Endothelial cell of umbilical vein (primary cell): ENCODE results near the gene CAV1.

Experiments
- EZH2 ChIP-seq: IDR thresholded peaks from 2 replicates; pipeline ENCODE4 v1.6.1; 2012; ENCODE audit warnings: borderline replicate concordance, low read depth, mild to moderate bottlenecking, moderate library complexity, low read length, inconsistent platforms; ENCODE audit not compliant: severe bottlenecking
- FOS ChIP-seq: IDR thresholded peaks from 2 replicates; pipeline ENCODE4 v1.6.1; 2011; ENCODE audit warnings: mild to moderate bottlenecking, low read length, moderate library complexity, borderline replicate concordance; ENCODE audit not compliant: insufficient read depth
- MAX ChIP-seq: IDR thresholded peaks from 2 replicates; pipeline ENCODE4 v1.6.1; 2011; ENCODE audit not compliant: insufficient read depth, insufficient read length
- POLR2A ChIP-seq: IDR thresholded peaks from 2 replicates; pipeline ENCODE4 v1.6.1; 2012; ENCODE audit warnings: low read depth, mild to moderate bottlenecking, control low read depth, low read length
- POLR2AphosphoS5 ChIP-seq: IDR thresholded peaks from 2 replicates; pipeline ENCODE4 v1.6.1; 2012; ENCODE audit warnings: low read depth, mild to moderate bottlenecking, control low read depth, low read length, moderate library complexity; ENCODE audit not compliant: insufficient read depth
- TF ChIP-seq, protein P1 (sequence below), 2 donors: IDR thresholded peaks; 1 replicate in 1 of 2; 2 replicates in 1 of 2; pipeline ENCODE4 v1.5.1; 2011; ENCODE audit warnings: low read length in 2 of 2, mild to moderate bottlenecking in 2 of 2, moderate library complexity in 2 of 2, control low read depth in 1 of 2, inconsistent platforms in 1 of 2, low read depth in 1 of 2; ENCODE audit not compliant: insufficient read depth in 1 of 2; ENCODE audit errors: extremely low read depth in 1 of 2

- TF ChIP-seq, protein P1, sequence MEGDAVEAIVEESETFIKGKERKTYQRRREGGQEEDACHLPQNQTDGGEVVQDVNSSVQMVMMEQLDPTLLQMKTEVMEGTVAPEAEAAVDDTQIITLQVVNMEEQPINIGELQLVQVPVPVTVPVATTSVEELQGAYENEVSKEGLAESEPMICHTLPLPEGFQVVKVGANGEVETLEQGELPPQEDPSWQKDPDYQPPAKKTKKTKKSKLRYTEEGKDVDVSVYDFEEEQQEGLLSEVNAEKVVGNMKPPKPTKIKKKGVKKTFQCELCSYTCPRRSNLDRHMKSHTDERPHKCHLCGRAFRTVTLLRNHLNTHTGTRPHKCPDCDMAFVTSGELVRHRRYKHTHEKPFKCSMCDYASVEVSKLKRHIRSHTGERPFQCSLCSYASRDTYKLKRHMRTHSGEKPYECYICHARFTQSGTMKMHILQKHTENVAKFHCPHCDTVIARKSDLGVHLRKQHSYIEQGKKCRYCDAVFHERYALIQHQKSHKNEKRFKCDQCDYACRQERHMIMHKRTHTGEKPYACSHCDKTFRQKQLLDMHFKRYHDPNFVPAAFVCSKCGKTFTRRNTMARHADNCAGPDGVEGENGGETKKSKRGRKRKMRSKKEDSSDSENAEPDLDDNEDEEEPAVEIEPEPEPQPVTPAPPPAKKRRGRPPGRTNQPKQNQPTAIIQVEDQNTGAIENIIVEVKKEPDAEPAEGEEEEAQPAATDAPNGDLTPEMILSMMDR (IDR thresholded peaks at IDR 0.05; ENCODE audit: extremely low read depth in 1 of 2, insufficient read depth in 1 of 2, low read depth in 1 of 2, low read length in 2 of 2): no peak
- TF ChIP-seq POLR2A (peak; percentile 20), MAX (no peak), EZH2 (no peak), POLR2AphosphoS5 (peak; percentile 69), FOS (peak; percentile 79)
Measured at GRCh38 chr7:116610210-116610609, 85.4 kb downstream of the CAV1 start.
